HG03378 (cell line): ENCODE measurements around the gene FRMD7.
A peak's percentile ranks its signal among the peaks of the same experiment; 100 is the strongest.
"Not testable (repeated sequence)": the region's sequence is repeated elsewhere in the genome, so short reads cannot be mapped to it uniquely, and the experiment has no call there.

Experiments used
- ATAC-seq: cut with Tn5 transposase; IDR thresholded peaks from one replicate; pipeline ENCODE4 v1.9.1; 2021; ENCODE audit warnings: mild to moderate bottlenecking, moderate library complexity; ENCODE audit not compliant: unreplicated experiment

Gene FRMD7

DNA sequence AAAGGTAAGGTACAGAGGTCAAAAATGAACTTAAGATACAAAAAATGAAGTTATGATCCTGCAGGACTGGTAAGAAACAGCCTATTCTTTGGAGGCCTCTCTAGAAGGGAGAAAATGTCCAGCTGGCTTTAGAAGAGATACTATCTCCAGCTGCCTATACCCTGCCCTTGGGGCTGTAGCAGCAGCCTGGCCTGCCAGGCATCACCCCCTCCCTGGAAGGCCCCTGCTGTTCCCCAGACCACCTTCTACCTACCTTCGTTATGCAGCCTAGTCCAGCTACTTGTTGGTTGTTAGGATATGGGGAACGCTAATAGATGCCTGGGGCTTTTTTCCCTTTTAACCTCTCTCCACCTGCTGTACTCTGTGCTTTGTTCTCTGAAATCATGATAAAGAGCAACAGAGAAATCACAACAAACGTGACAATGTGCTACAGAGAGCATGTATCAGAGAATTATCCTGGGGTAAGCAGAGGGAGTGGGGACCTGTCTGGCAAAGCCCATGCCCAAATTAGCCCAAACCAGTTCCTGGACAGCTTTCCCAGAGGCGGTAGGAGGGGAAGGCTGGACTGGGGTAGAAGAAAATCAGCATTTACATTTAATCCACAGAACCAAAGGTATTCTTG, 34.5 kb downstream of the FRMD7 start:
- ATAC-seq: no peak

DNA sequence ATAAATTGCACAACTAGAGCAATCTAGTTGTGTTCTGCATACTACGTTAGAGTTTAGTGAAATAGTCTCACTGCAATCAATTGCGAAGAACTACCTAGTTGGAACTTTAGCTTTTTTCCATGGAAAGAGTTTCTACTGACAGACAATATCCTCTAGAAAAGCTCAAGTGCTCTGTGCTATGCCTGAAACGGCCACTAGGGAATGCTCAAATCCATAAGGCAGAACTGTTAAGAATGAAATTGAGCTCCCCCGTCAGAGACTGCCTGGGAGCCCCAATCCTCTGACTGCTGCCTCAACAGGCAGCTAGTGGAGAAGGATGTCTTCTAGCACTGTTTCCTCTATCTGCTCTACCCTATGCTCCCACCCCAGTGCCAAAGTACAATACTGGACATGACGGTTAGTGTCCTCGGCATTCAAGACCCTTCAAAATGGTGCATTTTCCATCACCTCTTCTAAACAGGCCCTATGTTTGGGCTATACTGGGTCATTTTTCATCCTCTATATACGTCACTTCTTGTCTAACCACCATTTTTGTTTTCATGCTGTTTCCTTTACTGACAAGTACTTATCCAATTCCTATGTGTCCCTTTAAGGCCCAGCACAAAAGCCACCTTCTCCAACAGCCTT, 35.3 kb downstream of the FRMD7 start:
- peak; percentile 90 for ATAC-seq

DNA sequence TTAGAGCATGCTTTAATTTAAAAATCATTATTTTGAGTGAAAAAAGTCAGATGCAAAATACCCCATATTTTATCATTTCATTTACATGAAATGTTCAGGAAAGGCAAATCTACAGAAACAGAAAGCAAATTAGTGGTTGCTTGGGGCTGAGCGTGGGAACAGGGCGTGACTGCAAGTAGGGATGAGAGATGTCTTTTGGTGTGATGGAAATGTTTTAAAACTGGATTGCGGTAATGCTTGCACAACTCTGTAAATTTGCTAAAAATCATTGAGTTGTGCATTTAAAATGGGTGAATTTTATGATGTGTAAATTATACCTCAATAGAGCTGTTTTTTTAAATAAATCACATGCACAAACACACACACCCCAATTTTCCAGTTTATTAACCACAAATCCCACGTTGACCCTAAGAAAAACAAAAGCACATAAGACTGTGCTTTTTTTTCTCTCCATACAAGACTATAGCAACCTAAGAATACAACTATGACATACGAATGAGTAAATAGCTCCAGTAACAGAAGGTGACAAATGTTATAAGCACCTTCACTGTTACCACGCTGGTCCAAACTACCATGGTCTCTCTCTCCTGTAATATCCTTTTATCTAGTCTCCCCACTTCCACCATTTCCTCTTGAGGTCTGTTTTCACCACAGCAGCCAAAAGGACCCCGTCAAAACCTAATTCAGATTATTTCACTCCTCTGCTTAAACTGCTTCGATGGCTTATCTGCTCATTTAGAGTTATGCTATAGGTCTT, 37.2 kb downstream of the FRMD7 start:
- no peak for ATAC-seq

DNA sequence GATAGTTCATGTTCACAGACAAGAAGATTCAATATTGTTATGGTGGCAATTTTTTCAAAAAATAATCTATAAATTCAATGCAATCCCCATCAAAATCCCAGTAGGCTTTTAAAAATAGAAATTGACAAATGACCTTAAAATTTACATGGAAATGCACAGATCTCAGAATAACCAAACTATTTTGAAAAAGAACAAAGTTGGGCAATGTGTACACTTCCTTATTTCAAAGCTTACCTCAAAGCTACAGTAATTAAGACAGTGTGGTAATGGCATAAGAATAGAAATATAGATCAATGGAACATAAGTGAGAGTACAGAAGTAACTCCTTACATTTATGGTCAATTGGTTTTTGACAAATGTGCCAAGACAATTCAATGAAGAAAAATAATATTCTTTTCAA, 39.0 kb downstream of the FRMD7 start:
- ATAC-seq: no peak

GRCh38 chrX:132086672-132087071, 41.1 kb downstream of the FRMD7 start:
- no peak for ATAC-seq

GRCh38 chrX:132085786-132086185, 42.0 kb downstream of the FRMD7 start:
- ATAC-seq: no peak

DNA sequence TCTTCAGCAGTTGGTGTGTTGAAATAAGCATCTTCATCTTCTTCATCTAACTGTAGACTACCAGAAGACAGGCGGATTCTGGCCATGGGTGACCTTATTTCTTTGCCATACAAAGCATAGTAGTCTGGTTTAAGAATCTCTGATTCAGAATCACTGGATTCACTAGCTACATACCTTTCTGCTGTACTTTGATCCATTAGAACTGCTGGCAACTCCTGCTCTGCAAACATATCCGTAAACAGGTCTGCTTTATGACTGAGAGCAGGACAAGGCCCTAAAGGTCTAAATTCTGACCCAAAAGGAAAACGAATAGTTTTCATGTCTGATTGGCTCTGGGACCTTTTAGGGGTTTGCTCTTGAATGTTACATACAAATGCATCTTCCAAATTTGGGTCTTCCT, 49.9 kb downstream of the FRMD7 start:
- ATAC-seq: no peak

DNA sequence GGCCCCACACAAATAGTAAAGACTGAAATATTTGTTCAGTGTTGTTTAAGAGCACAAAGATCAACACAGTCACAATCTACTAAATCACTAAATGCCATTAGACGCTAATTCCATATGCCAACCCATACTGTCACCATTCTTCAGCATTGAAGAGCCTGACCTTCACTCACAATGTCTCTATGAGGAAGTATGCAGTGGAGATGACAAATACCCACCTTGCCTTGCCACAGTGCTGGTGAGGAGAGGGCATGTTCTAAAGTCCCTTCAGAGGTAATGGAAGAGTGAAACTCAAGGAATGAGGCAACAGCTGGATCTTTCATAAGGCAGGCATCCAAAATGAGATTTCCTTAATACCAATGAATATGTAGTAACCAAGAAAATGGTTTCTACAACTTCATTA, 50.4 kb downstream of the FRMD7 start:
- no peak for ATAC-seq

- ATAC-seq: no peak
Observed at GRCh38 chrX:132071254-132071653, 56.6 kb downstream of the FRMD7 start.

DNA sequence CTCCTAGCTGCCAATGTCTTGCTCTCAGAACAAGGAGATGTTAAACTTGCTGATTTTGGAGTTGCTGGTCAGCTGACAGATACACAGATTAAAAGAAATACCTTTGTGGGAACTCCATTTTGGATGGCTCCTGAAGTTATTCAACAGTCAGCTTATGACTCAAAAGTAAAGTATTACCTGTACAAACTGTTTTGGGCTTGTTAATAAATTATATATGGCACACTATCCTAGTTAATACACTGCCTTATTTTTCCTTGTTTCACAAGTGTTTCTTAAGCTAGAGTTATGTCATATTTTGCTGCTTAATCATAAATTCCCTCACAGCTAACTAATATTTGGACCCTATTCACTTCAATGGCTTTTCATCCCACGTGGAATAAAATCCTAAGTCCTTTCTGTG, 59.4 kb downstream of the FRMD7 start:
- no peak for ATAC-seq

- ATAC-seq: no peak
Observed at GRCh38 chrX:132063862-132064261, 64.0 kb downstream of the FRMD7 start.

GRCh38 chrX:132063334-132063733, 64.5 kb downstream of the FRMD7 start:
- no peak for ATAC-seq

GRCh38 chrX:132059973-132060540, 67.8 kb downstream of the FRMD7 start:
- no peak for ATAC-seq

- ATAC-seq: no peak
Observed at GRCh38 chrX:132058975-132059374, 68.8 kb downstream of the FRMD7 start.

GRCh38 chrX:132058050-132058449, 69.8 kb downstream of the FRMD7 start:
- ATAC-seq: no peak

DNA sequence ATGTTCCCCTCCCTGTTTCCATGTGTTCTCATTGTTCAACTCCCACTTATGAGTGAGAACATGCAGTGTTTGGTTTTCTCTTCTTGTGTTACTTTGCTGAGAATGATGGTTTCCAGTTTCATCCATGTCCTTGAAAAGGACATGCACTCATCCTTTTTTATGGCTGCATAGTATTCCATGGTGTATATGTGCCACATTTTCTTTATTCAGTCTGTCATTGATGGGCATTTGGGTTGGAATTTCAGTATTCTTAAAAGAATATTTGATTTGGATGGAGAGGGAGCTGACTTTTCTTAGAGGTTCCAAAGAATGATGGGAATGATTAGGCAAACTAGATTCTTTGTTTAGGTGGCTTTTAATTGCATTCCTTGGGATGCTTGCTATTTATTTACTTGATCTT, 76.0 kb downstream of the FRMD7 start:
- not testable (repeated sequence) for ATAC-seq

GRCh38 chrX:132046533-132046932, 81.3 kb downstream of the FRMD7 start:
- no peak for ATAC-seq

DNA sequence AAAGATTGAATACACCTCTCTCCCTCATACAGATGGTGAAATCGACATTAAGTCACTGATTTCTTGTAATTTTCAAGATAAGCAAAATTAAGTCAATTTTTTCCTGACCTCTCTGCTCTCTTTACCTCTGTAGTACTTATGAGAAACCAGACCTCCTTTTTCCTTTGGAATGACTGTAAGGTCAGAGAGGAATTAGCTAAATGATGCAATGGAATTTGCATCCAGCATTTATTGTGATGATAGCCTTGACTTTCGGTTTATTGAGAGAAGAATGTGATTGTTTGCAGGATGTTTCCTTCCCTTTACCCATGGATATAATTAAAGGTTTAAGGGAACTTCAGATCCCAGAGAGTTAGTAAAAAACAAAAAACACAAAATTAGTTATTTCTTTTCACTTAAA, 82.4 kb downstream of the FRMD7 start:
- ATAC-seq: no peak

DNA sequence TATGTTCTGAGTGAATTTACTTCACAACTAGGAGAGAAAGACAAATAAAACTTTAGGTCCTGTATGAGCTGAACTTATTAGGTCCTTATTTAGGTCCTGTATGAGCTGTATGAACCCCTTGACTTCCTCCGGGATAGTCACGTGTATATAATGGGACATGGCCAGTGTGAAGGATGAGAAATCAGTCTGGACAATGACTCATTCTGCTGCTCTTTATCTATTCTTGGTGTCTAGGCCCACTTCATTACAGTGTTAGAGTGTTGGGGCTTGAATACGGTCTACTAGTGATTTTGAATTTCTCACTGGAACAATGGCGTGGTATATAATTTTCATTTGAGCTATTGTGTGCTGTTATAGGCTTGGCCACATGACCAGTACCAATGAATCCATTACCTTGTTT, 82.9 kb downstream of the FRMD7 start:
- no peak for ATAC-seq

DNA sequence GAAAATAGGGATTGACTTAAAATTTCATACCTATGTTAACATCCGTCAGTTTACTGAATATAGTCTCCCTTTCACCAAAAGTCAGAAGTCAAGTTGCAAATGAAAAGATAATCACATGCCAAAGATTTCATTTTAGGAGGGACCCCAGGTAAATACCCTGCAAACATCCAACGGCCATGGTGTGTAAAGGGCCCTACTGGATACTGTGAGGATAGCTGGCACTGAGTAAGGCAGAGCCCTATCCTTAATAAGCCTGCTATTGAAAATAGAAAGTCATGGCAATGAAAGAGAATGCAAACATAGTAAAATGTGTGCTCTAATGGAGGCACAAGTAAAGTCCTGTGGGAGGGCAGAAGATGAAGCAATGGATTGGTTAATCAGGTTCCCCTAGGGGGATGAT, 83.8 kb downstream of the FRMD7 start:
- ATAC-seq: no peak

DNA sequence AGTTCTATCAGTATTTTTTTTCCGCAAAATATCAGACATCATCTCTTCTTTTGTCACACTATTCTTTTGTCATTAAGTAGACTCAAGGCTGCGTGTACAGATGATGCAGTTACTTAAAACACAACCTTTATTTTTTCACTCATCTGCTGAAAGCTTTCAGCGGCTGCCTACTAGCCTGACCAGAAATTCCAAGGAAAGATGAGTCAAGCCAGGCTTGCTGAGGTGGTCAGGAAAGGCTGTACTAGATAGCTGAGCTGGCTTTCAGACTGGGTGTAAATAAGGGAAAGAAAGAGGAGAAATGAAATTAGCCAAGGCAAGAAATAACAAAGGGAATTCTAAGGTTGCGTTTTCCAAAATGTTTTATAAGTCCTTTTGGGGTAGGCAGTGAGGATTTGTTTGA, 86.8 kb downstream of the FRMD7 start:
- no peak for ATAC-seq

GRCh38 chrX:132040066-132040465, 87.8 kb downstream of the FRMD7 start:
- ATAC-seq: no peak
